Measurements from ENCODE around the gene SIGLEC8.
"Not testable (repeated sequence)": the region's sequence is repeated elsewhere in the genome, so short reads cannot be mapped to it uniquely, and the experiment has no call there.

The SIGLEC8 gene

DNA sequence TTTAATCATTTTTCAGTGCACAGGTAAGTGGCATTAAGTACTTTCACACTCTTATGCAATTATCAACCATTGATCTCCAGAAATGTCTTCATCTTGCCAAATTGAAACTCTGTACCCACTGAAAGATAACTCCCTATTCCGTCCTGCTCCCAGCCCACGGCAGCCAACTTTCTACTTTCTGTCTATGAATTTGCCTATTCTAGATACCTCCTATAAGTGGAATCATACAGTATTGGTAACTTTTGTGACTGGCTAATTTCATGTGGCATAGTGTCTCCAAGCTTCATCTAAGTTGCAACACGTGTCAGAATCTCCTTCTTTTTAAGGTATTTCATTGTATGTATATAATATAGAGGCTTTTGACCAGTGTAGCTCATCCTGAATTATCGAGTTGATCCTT lies 14.4 kb upstream of the SIGLEC8 start:
- DNase-seq = no peak

DNA sequence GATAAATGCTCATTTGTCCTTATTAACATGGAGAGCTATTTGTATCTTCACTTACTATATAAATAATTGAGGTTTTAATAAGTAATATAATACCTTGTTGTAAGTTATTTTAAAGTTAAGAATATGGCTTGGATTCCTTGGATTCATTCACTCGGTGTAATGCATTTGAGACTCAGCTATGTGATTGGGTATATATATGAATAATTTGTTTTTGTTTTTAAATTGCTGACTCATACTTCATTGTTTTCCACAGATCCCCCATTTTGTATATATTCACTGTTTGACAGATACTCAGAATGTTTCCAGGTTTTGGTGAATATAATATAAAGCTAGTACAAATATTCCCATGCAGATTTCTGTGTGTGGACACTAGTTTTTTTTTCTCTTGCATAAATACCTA lies 13.3 kb upstream of the SIGLEC8 start:
- DNase-seq = no peak

- no peak for DNase-seq
Observed at GRCh38 chr19:51470966-51471365, 12.7 kb upstream of the SIGLEC8 start.

DNA sequence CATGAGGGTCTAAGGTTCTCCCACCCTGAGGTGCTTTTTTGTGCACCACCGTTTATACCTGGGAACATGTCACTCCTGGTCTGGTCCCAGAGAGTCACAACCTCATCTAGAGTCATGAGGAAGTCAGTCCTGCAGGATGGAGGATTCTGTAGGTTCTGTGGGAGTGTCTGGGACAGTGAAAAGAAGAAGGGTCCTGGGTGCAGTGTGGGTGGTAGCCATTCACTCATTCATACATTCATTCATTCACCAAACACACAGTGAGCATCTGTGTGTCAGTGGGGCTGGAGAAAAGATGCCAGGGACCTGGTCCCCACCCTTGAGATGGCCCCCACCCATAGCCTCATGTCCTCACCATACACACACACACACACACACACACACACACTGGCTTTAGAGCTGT lies 11.4 kb upstream of the SIGLEC8 start:
- DNase-seq = no peak

DNA sequence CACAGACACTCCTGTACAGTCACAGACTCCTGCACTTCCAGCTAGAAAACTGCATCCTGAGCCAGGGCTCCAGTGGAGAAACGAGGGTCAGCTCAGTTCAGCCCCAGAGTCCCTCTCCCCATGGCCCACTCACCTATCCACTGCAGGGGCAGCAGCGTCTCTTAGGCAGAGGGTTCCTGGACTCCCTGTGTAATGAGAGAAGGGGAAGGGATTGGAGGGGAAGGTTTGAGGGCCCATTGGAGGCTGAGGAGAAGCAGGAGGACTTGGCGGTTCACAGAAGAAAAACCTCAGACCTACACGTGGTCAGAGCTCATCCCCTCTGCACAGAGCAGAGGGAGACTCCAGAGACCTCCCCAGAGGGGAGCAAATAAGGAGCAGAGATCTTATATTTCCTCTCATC lies 10.9 kb upstream of the SIGLEC8 start:
- no peak for DNase-seq

- no peak for DNase-seq
Observed at GRCh38 chr19:51468545-51468920, 10.3 kb upstream of the SIGLEC8 start.

- no peak for DNase-seq
Observed at GRCh38 chr19:51467864-51468544, 9.8 kb upstream of the SIGLEC8 start.

- no peak for DNase-seq
Observed at GRCh38 chr19:51466723-51467122, 8.5 kb upstream of the SIGLEC8 start.

- DNase-seq = not testable (repeated sequence)
Observed at GRCh38 chr19:51463976-51464581, 5.8 kb upstream of the SIGLEC8 start.

GRCh38 chr19:51462681-51463080 lies 4.4 kb upstream of the SIGLEC8 start:
- DNase-seq = no peak

- no peak for DNase-seq
Observed at GRCh38 chr19:51462276-51462675, 4.0 kb upstream of the SIGLEC8 start.

- no peak for DNase-seq
Observed at GRCh38 chr19:51461723-51462161, 3.5 kb upstream of the SIGLEC8 start.

DNA sequence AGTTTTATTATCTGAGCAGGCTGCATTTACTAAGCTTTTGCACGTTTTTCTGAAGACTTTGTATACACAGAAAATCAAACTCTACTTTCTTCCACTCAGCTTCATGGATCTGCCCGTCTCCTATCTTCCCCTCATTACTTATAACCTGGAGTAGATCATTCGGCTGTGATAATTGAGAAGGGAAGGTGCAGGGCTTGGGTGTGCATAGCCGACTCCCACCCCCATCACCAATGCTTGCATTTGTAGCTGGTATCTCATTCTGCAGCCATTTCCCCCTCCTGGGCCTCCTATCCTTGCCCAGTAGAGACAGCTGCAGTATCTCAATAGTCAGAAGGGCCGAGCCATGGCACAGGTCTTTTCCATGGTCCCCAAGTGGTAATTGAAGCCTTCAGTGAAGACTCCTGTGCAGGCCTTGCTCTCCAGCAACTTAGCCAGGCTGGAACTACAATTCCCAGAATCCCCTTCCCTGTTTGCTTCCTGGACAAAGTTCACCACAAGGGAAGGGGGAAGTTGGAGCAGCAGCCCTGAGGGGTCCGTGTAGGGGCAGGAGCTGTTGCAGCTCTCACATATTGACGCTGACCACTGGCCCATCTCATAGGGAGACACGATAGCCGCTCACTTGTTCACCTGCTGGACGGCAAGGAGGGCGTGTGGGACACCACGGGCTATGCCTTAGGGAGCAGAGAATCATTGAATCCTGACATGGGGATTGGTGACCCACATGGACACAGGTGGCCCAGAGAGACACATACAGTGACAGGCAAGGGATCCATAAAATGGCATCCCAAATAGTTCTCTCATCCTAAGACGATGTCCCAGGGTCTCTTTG lies 2.1 kb upstream of the SIGLEC8 start:
- DNase-seq = no peak

- no peak for DNase-seq
Observed at GRCh38 chr19:51458899-51459505, 748 bp upstream of the SIGLEC8 start.

DNA sequence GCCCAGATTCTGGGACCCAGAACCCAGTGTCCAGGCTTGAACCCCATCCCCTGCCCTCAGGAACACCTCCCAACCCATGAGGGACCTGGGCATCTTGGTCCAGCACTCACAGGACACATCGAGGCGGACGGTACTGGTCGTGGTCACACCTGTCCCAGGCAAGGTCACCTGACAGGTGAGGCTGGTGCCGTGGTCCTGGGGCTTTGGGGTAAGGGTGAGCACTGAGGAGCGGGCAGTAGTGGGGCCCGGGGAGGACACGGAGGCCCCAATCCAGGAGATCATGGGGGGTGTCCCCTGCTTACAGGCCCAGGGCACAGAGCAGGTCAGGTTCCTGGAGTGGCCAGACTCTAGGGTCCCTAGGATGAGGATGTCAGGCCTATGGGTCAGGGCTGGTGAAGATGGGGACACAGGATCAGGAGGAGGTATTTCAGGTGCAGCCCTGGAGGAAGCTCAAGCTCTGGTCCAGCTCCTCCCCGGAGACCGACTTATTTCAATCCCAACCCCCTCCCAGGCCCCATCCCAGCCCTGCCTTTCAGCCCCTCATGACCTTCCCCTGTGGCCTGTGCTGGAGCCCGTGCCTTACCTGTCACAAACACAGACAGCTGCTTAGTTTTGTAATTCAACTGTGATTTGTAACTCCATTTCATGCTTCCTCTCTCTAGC lies 772 bp downstream of the SIGLEC8 start:
- no peak for DNase-seq

DNA sequence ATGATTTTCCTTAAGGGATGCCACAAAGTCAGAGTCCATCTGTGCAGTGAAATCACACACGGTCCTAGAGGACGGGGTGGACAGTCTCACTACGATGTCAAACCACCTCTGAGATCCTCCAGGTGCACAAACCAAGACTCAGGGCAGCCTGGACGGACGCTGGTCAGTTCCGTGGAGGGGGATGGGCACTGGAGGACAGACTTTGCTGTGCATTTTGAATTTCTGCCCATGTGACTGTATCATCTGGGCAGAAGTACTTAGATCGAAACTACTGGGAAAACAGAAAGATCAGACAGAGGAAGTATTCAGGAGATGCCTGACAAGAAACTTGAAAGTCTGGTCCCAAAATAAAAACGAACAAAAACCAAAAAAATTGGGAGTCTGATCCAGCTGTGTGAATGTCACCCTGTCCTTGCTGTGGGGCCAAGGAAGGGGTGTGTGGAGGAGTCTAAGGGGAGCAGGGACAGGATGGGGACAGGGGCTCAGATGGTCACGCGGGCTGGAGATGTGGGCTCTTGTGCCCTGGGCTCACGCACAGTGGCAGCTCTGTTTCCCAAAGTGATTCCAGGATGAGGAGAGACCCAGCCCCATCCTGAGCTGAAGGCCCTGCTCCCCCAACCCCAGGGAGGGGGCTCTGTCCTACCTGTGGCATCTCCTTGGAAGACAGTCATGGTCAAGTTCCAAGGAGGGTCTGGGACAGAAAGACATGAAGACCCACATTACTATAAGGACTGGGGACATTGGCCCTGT lies 1.5 kb downstream of the SIGLEC8 start:
- DNase-seq = no peak

DNA sequence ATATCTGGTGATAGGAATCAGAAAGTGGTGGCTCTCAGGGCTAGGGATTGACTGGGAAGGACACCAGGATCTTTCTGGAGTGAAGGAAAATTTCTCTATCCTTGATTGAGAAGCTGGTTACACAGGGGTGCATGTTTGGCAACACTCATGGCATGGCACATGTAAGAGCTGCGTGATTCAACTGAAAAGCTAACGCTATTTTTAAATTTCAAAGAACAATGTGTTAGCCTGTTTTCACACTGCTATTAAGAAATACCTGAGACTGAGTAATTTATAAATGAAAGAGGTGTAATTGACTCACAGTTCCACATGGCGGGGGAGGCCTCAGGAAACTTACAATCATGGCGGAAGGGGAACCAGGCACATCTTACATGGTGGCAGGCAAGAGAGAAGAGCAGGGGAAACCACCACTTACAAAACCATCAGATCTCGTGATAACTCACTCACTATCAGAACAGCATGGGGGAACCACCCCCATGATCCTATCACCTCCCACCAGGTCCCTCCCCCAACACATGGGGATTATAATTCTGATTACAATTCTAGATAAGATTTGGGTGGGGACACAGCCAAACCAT lies 7.4 kb downstream of the SIGLEC8 start:
- DNase-seq = no peak

DNA sequence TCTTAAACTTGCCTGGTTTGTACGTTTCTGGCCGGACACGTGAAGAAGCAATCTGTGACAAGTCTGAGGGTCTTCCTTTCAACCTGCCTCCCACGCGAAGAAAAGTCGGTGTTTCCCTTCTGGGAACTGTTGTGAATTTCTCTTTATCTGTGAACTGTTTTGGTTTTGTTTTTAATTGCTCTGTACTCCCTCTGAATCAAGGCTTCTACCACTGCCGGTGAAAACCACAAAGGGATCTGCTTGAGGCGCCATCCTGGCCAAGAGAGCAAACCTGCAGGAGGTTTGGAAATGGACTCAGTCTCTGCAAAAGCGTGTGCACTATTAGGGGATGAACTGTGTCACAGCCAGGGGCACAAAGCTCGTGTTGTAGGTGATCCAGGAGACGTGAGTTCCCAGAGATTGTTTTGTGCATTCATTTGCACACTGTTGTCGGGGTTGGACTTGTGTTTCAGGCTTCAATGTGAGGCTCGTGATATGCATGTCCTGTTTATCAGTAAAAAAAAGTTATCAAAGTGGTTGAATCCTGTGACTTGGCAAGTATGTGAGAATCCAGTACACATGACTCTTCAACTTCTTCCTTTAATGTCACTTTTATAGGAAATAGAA lies 9.7 kb downstream of the SIGLEC8 start:
- no peak for DNase-seq

DNA sequence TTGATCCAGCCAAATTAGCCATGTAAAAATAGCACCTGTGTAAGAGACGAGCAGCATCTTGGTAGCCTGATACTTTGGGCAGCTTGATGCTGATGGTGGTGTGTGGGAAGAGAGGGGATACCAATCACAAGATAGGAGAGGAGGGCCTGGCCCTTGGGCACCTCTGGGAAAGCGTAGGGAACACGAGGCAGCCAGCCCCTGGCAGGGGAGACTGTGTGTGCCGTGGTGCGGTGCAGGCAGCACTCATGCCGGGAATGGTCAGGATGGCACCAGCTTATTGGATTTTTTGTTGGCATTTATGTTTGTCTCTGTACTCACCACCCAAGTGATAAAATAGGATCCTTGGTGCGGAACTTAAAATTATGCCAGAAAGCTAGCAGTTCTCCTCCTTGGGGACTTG lies 10.2 kb downstream of the SIGLEC8 start:
- DNase-seq = no peak

DNA sequence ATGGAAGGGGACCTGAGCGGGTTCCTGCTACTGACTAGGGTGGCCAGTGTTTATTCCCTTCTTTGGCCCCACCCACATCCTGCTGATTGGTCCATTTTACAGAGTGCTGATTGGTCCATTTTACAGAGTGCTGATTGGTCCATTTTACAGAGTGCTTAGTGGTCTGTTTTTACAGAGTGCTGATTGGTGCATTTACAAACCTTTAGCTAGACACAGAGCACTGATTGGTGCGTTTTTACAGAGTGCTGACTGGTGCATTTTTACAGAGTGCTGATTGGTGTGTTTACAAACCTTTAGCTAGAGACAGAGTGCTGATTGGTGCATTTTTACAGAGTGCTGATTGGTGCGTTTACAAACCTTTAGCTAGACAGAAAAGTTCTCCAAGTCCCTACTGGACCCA lies 10.7 kb downstream of the SIGLEC8 start:
- DNase-seq = not testable (repeated sequence)

Data from fibroblast of upper back skin (primary cell).